Smooth muscle cell (in vitro differentiated cells): Measurements from ENCODE around the gene TSPAN1. TPM values are rescaled to one million over a fixed set of nuclear protein-coding genes. Genes with fewer than 3 reads are reported as not detected.

Experiments used
- DNase-seq: peaks from one replicate; lab custom pipeline; 2025; ENCODE audit not compliant: unreplicated experiment; lab: John Stamatoyannopoulos, UW
- H2AFZ ChIP-seq: fragments of 200-600 bp; sonication (generic); 2 replicates; pipeline ENCODE4 v1.6.0; 2016; ENCODE audit warnings: antibody characterized with exemption, low read depth, mild to moderate bottlenecking
- H3F3A ChIP-seq: fragments of 200-600 bp; sonication (generic); 2 replicates; pipeline ENCODE4 v1.6.0; 2017; ENCODE audit warnings: antibody characterized with exemption, low read depth
- H3K27ac ChIP-seq: fragments of 200-600 bp; sonication (generic); 2 replicates; pipeline ENCODE4 v1.5.1; 2016; ENCODE audit warnings: low read depth, mild to moderate bottlenecking
- H3K27me3 ChIP-seq: fragments of 200-600 bp; sonication (generic); 2 replicates; pipeline ENCODE4 v1.6.1; 2016; ENCODE audit warnings: low read depth, mild to moderate bottlenecking
- H3K36me3 ChIP-seq: fragments of 200-600 bp; sonication (generic); 2 replicates; pipeline ENCODE4 v1.5.1; 2016; ENCODE audit warnings: low read depth
- H3K4me1 ChIP-seq: fragments of 200-600 bp; sonication (generic); 2 replicates; pipeline ENCODE4 v1.5.1; 2016; ENCODE audit warnings: low read depth
- H3K4me2 ChIP-seq: fragments of 200-600 bp; sonication (generic); 2 replicates; pipeline ENCODE4 v1.6.0; 2016; ENCODE audit warnings: mild to moderate bottlenecking
- H3K4me3 ChIP-seq: fragments of 200-600 bp; sonication (generic); 2 replicates; pipeline ENCODE4 v1.5.1; 2016; ENCODE audit warnings: mild to moderate bottlenecking
- H3K79me2 ChIP-seq: fragments of 200-600 bp; sonication (generic); 2 replicates; pipeline ENCODE4 v1.6.0; 2016; ENCODE audit warnings: low read depth, mild to moderate bottlenecking
- H3K9ac ChIP-seq: fragments of 200-600 bp; sonication (generic); 2 replicates; pipeline ENCODE4 v1.6.0; 2016; ENCODE audit warnings: low read depth
- H3K9me3 ChIP-seq: fragments of 200-600 bp; sonication (generic); replicated peaks from 2 replicates; pipeline ENCODE4 v1.5.1; 2016; ENCODE audit warnings: low read depth
- H4K20me1 ChIP-seq: fragments of 200-600 bp; sonication (generic); 2 replicates; pipeline ENCODE4 v1.6.0; 2016; ENCODE audit warnings: low read depth
- CTCF ChIP-seq: fragments of 200-600 bp; sonication (generic); IDR thresholded peaks from 2 replicates; pipeline ENCODE4 v1.5.1; 2017; ENCODE audit warnings: borderline replicate concordance, mild to moderate bottlenecking, antibody characterized with exemption; ENCODE audit not compliant: insufficient read depth, poor library complexity, severe bottlenecking
- WGBS: methylation state at CpG from one replicate; pipeline ENCODE4 v1.1.7; 2016; ENCODE audit warnings: low lambda C conversion rate; 5-methylcytosine and 5-hydroxymethylcytosine counted together
- polyA plus RNA-seq: library from polyadenylated mRNA; unstranded; fragments of >200 nt; fragmentation: Nextera tagmentation; extraction: Ambion mirVana; gene quantifications from 2 replicates; pipeline ENCODE4 v1.2.1, GENCODE V29; 2016
- total RNA-seq: library from RNA; depleted of rRNA; stranded (reverse); fragments of >200 nt; gene quantifications from 2 replicates; pipeline ENCODE4 v1.2.3, GENCODE V29; 2014

TSPAN1 gene
- total and polyA plus RNA-seq, 2 experiments from 2014 or later = 1.7 to 2.4 TPM

- no peaks in the 10 kb centered on the region for H4K20me1 ChIP-seq
- no peak overlapping the region for H3K4me3 ChIP-seq
- H3F3A ChIP-seq = no peaks in the 10 kb centered on the region
- H3K9ac ChIP-seq = no peak overlapping the region
- H3K4me2 ChIP-seq = no peak overlapping the region
- H3K9me3 ChIP-seq = no peaks in the 10 kb centered on the region
- no peak for DNase-seq
- no peak overlapping the region for H2AFZ ChIP-seq
- H3K4me1 ChIP-seq = no peaks in the 10 kb centered on the region
- no peaks in the 10 kb centered on the region for H3K79me2 ChIP-seq
- H3K27ac ChIP-seq = no peak overlapping the region
- H3K27me3 ChIP-seq = no peaks in the 10 kb centered on the region
- TF ChIP-seq CTCF = no peak
- H3K36me3 ChIP-seq = no peaks in the 10 kb centered on the region
- 93% methylated on average over 3 of the region's 3 CpGs for WGBS
Measured at GRCh38 chr1:46210561-46210960, 35.7 kb downstream of the TSPAN1 start.

GRCh38 chr1:46211051-46211450 lies 36.2 kb downstream of the TSPAN1 start:
- no peak for TF ChIP-seq CTCF
- no peak overlapping the region for H3K9ac ChIP-seq
- H3K4me2 ChIP-seq = no peak overlapping the region
- no peaks in the 10 kb centered on the region for H3K36me3 ChIP-seq
- no peak overlapping the region for H3K4me3 ChIP-seq
- H4K20me1 ChIP-seq = no peaks in the 10 kb centered on the region
- H3K4me1 ChIP-seq = no peaks in the 10 kb centered on the region
- no peaks in the 10 kb centered on the region for H3K27me3 ChIP-seq
- no peaks in the 10 kb centered on the region for H3F3A ChIP-seq
- H3K9me3 ChIP-seq = no peaks in the 10 kb centered on the region
- 76% methylated on average over 2 of the region's 2 CpGs for WGBS
- no peak for DNase-seq
- H3K79me2 ChIP-seq = no peaks in the 10 kb centered on the region
- H3K27ac ChIP-seq = no peak overlapping the region
- H2AFZ ChIP-seq = no peak overlapping the region

GRCh38 chr1:46215504-46215903 lies 40.6 kb downstream of the TSPAN1 start:
- H3F3A ChIP-seq = no peaks in the 10 kb centered on the region
- TF ChIP-seq CTCF = no peak
- no peak overlapping the region for H3K4me3 ChIP-seq
- H4K20me1 ChIP-seq = no peaks in the 10 kb centered on the region
- DNase-seq = no peak
- H3K79me2 ChIP-seq = no peaks in the 10 kb centered on the region
- H3K27me3 ChIP-seq = no peaks in the 10 kb centered on the region
- H3K4me1 ChIP-seq = no peaks in the 10 kb centered on the region
- H2AFZ ChIP-seq = no peak overlapping the region
- H3K9me3 ChIP-seq = no peaks in the 10 kb centered on the region
- no peak overlapping the region for H3K9ac ChIP-seq
- no peak overlapping the region for H3K4me2 ChIP-seq
- H3K27ac ChIP-seq = no peak overlapping the region
- H3K36me3 ChIP-seq = no peaks in the 10 kb centered on the region

GRCh38 chr1:46218443-46218842 lies 43.6 kb downstream of the TSPAN1 start:
- 76% methylated on average over 8 of the region's 8 CpGs for WGBS
- H3K9ac ChIP-seq = no peak overlapping the region
- H3K9me3 ChIP-seq = no peaks in the 10 kb centered on the region
- no peak overlapping the region for H2AFZ ChIP-seq
- H3K79me2 ChIP-seq = no peaks in the 10 kb centered on the region
- no peak for DNase-seq
- no peaks in the 10 kb centered on the region for H4K20me1 ChIP-seq
- peaks cover 7% of the 10 kb centered on the region for H3K4me1 ChIP-seq
- H3K36me3 ChIP-seq = no peaks in the 10 kb centered on the region
- H3K4me3 ChIP-seq = no peak overlapping the region
- H3K4me2 ChIP-seq = no peak overlapping the region
- no peak for TF ChIP-seq CTCF
- no peak overlapping the region for H3K27ac ChIP-seq
- no peaks in the 10 kb centered on the region for H3F3A ChIP-seq
- no peaks in the 10 kb centered on the region for H3K27me3 ChIP-seq
